Fibroblast of skin of left biceps (primary cell): ENCODE data around the gene SREBF1.

ENCODE experiments used
- DNase-seq, 2 experiments: peaks; one replicate each; pipeline ENCODE4 v3.0.0-alpha.2; 2013; ENCODE audit warnings: low read depth in 2 of 2

The SREBF1 gene

DNA sequence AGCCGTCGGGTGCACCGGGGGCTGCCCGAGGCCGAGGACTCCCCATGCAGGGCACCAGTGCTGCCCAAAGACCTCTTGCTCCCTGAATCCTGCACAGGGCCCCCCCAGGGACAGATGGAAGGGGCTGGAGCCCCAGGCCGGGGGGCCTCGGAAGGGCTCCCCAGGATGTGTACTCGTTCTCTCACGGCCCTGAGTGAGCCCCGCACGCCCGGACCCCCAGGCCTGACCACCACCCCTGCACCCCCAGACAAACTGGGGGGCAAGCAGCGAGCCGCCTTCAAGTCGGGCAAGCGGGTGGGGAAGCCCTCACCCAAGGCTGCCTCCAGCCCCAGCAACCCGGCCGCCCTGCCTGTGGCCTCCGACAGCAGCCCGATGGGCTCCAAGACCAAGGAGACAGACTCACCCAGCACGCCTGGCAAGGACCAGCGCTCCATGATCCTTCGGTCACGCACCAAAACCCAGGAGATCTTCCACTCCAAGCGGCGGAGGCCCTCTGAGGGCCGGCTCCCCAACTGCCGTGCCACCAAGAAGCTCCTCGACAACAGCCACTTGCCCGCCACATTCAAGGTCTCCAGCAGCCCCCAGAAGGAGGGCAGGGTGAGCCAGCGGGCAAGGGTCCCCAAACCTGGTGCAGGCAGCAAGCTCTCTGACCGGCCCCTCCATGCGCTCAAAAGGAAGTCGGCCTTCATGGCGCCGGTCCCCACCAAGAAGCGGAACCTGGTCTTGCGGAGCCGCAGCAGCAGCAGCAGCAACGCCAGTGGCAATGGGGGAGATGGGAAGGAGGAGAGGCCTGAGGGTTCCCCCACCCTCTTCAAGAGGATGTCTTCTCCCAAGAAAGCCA lies 40.6 kb downstream of the SREBF1 start:
- no peak for DNase-seq

DNA sequence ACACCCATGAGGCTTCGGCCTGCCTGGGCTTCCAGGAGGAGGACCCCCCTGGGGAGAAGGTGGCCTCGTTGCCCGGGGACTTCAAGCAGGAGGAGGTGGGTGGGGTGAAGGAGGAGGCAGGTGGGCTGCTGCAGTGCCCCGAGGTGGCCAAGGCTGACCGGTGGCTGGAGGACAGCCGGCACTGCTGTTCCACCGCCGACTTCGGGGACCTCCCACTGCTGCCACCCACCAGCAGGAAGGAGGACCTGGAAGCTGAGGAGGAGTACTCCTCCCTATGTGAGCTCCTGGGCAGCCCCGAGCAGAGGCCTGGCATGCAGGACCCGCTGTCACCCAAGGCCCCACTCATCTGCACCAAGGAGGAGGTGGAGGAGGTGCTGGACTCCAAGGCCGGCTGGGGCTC lies 41.5 kb downstream of the SREBF1 start:
- DNase-seq = no peak

DNA sequence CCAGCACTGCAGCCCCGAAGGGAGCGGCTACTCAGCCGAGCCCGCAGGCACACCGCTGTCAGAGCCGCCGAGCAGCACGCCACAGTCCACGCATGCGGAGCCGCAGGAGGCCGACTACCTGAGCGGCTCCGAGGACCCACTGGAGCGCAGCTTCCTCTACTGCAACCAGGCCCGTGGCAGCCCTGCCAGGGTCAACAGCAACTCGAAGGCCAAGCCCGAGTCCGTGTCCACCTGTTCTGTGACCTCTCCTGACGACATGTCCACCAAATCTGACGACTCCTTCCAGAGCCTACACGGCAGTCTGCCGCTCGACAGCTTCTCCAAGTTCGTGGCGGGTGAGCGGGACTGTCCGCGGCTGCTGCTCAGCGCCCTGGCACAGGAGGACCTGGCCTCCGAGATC lies 42.4 kb downstream of the SREBF1 start:
- no peak for DNase-seq

DNA sequence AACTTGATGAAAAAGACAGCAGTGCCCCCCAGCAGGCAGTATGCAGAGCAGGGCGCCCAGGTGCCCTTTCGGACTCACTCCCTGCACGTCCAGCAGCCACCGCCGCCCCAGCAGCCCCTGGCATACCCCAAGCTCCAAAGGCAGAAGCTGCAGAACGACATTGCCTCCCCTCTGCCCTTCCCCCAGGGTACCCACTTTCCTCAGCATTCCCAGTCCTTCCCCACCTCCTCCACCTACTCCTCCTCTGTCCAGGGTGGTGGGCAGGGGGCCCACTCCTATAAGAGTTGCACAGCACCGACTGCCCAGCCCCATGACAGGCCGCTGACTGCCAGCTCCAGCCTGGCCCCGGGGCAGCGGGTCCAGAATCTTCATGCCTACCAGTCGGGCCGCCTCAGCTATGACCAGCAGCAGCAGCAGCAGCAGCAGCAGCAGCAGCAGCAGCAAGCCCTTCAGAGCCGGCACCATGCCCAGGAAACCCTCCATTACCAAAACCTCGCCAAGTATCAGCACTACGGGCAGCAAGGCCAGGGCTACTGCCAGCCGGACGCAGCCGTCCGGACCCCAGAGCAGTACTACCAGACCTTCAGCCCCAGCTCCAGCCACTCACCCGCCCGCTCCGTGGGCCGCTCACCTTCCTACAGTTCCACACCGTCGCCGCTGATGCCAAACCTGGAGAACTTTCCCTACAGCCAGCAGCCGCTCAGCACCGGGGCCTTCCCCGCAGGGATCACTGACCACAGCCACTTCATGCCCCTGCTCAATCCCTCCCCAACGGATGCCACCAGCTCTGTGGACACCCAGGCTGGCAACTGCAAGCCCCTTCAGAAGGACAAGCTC lies 43.2 kb downstream of the SREBF1 start:
- no peak for DNase-seq

DNA sequence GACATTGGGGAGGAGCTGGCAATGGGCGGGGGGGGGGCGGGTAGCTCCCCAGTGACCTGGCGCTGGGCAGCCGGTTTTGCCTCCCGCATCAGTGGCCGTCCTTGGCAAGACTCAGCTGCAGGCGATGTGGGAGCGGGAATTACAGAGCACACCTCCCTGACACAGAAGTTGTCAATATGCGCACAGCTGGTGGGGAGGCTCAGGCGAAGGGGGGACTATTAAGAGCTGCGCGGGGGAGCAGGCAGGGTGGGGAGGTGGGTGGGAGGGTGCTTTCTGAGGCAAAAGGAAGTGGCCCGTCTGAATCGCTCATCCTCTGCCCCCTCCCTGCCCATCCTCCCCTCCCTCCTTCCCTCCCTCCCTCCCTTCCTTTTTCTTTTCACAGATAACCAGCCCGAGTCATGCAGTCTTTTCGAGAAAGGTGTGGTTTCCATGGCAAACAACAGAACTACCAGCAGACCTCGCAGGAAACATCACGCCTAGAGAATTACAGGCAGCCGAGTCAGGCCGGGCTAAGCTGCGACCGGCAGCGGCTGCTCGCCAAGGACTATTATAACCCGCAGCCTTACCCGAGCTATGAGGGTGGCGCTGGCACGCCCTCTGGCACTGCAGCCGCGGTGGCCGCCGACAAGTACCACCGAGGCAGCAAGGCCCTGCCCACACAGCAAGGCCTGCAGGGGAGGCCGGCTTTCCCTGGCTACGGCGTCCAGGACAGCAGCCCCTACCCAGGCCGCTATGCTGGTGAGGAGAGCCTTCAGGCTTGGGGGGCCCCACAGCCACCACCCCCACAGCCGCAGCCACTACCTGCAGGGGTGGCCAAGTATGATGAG lies 44.0 kb downstream of the SREBF1 start:
- DNase-seq = peak in 1 of 2 experiments; percentile 46

DNA sequence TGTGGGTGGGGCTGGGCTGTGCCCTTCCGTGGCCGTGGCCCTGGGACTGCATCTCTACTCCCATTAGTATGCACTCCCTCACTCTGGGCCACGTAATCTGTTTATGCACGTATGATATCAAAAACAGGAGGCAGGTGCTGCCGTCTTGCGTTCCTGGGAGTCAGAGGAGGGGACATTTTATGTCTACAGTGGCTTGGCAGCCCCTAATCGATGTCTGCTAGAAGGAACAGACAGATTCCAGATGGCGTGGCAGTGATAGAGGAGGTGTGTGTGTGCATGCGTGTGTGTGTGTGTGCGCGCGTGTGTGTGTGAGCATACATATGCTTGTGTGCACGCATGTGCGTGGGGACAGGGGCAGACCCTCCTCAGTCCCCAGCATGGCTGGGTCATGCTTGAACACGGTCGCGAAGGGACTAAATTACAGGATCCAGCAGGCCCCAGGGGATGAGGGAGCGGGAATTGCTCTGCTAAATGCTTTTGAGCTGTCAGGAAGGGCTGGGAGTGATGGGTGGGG lies 44.7 kb downstream of the SREBF1 start:
- DNase-seq = no peak

DNA sequence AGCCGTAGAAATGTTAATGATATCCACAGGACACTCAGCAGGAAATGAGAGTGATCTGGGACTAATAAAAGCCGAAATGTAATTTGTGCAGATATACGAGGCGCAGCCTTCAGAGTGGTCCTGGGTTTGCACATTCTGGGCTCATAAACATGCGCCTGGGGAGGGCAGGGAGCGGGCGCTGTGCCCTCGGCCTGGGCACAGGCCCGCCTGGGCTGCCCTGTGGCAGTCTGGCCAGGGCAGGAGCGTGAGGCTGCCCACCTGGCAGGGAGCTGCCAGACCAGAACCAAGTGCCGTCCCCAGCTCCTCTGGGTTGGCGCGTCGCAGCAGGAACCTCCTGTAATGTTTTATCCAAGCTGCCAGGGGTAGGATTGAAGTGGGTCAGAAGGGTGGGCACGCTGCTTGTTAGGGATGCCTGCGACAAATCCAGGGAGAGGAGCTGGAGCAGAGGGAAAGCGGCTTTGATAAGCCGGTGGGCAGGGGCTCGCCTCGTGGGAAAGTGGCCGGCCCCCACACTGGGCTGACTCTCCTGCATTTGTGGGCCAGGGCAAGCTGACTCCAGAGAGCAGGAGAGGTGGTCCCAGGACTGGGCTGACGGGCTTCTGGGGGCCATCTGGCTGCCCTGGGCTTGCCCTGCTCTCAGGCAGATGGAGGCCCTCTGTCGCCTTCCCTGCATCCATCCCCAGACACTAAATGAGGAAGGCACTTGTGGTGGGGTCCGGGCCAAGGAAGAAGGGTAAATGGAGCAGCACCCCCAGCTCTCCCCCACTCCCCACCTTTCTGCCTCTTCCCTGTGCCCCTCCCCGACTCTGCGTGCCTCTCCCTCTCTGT lies 45.9 kb downstream of the SREBF1 start:
- no peak for DNase-seq

DNA sequence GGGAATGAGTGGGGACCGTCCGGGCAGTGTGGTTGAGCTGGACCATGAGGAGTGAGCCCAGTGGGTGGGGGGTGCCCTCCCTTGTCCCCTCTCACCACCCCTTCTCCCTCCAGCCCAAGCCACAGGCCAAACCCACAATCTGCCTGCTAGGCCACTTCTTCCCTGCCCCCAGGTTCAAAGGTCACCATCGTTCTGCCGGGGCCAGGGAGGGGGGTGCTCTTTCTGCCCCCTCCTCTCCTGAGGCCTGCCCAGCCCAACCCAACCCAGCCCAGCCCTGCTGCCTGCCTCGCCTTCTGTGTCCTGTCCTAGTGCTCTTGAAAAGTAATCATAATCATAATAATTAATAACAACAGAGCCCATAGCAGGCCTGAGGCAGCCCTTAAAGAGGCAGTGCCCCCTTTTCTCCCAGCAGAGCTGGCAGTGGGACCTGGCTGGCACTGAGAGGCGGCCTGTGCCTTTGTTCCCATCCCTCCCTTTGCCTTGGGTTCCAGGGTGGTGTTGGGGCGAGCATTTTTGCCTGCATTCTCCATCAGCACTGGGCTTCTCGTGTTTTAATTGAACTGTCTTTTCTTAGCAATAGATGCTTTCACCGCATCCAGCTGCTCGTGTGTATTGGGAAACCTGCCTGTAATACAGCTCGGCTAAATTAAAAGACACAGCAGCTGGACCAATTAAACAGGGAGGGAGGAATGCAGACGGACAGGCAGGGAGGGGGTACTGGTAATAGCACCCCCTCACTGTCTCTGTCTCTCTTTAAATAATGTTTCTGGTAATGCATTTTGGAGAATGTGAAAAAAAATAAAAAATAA lies 46.8 kb downstream of the SREBF1 start:
- DNase-seq = no peak

DNA sequence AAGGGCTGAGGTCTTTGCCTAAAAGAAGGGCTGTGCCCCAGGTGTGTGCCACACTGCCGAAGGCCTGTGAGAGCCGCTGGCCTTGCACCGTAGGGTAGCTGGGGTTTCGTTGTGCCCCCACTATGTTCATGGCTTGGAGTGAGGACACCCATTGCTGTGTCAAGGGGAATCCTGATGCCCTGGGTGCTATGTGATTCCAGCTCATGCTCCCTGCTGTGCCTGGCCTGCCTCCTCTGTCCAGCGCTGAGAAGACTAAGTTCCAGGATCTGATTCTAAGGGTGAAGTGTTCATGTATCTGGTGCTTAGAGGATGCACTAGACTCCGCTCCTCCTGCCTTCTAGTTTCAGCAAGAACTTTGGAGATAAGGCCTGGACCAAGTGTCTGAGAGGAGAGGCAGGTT lies 47.4 kb downstream of the SREBF1 start:
- DNase-seq = no peak

DNA sequence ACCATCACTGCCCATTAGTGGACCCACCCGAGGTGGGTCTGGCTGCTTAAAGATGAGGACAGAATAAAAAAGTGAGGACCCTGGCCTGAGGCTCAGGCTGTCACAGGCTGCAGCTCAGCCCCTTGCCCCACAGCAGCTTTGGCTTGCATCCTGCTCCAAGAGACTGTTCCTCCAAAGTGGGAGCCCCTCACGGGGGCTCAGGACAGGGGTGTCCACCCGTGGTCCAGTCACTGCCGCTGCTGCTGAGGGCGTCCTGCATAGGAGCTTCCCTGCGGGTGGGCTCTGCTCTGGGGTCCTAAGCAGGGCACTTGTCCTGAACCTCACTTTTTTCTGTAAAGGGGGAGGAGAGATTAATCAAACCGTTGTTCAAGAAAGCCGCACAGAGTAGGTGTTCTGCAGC lies 47.8 kb downstream of the SREBF1 start:
- no peak for DNase-seq

DNA sequence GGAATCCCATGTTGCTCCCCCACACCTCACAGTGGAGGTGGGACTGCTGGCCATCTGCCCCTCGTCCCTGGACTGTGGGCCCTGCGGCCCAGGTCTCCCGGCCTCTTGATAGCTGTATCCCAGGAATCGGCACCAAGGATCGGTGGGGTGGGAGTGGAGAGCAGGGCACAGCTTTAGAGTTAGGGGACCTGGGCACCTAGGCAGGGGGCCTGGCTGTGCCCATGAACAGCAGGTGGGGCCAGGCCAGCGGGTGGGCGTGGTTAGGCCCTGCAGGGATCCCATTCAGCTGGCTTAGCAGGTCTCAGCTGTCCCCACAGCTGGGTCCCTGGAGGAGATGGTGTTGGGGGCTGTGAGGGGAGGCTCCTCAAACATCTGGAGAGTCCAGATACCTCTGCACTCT lies 49.2 kb downstream of the SREBF1 start:
- DNase-seq = no peak

DNA sequence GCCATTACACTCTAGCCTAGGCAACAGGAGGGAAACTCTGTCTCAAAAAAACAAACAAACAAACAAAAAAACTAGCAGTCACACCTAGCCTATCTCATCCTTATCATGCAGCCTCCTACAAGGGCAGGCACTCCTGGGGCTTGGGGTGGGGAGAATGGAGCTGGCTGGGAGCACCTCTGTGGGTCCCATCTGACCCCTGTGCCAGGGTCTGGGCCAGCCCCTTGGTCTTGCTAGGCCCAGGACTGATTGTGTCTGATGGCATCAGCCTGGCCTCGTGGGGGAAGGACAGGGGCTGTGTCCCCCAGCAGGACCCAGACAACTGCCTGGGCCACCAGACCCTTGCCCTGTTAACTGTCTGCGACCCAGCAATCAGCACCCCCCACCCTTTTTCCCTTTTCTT lies 49.8 kb downstream of the SREBF1 start:
- no peak for DNase-seq

DNA sequence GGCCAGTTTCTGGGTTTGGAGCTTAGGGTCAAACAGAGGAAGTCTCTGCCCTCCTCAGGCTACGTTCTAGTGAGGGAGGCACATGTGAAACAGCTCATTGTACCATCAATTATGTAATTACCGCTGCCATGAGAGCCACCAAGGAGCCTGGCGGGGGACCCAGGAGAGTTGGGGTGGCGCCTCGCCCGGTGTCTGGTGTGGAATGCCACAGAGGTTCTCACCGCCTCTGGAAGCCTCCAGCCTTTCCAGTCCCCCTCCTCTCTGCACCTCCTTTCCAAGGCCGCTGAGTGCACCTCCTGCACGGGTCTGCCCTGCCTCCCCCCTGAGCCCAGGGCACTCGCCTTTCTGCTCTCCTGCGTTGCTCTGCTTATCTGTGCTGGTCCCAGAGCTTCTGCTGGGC lies 51.4 kb downstream of the SREBF1 start:
- DNase-seq = no peak

DNA sequence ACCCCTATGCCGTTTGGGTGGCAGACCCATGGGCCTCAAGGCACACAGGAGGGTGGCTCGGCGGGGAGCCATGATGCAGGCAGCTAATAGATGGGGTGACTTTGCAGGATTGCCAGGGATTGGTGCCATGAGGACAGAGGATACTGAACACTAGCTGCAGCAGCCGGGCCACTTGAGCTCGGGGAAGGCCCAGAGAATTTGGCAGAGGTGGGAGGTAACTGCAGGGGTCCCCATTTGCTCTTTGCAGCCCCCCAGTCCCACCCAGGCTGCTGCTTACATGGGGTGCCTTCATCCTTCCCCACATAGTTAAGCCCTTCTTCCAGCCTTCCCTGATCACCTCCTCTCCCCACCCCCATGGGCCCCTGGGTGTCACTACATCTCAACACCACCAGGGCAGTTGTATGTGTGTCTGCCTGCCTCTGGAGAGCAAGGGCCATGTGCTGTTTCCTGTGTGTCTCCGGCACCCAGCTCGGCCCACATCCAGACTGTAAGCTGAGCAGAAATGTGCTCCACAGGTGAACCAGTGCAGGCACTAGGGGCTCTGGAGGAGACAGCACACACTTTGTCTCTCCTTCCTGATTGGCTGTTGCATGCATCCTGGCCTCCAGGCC lies 52.0 kb downstream of the SREBF1 start:
- no peak for DNase-seq

DNA sequence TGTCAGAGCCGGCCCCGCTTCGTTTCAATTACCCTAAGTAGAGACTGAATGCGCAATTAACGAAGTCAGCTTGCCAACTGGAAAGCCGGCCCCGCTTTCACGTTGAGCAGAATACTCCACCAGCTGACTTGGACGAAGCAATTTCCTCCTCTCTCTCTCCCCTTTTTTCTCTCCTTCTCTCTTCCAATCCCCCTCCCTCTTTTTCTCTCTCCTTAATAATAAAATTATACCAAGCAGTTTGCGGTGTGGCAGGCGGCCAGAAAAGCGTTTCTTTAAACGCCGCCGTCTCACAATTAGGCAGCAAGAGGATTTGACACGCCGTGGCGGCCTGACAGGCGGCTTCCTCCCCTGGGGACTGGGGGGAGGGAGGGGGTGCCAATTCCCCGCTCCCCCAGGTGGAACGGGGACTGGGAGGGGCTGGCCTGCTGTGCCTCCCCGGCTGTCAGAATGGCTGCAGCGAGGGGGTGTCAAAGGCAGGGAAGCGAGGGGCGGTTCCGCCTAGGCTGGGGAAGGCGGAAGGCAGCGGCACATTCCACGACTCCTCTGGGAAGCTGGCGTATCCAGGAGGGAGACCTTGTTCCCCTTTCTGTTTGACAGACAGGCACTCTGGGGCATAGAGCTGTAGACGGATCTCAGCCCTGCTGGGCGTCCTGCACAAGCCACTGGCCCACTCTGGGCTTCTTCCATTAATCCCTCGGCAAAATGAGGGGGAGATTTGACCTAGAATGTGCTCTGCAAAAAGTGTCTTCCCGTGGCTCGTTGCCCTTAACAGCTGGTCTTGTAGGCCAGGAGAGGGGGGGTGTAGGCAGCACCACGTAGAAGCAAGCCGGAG lies 52.7 kb downstream of the SREBF1 start:
- peak in 1 of 2 experiments; percentile 44 for DNase-seq

DNA sequence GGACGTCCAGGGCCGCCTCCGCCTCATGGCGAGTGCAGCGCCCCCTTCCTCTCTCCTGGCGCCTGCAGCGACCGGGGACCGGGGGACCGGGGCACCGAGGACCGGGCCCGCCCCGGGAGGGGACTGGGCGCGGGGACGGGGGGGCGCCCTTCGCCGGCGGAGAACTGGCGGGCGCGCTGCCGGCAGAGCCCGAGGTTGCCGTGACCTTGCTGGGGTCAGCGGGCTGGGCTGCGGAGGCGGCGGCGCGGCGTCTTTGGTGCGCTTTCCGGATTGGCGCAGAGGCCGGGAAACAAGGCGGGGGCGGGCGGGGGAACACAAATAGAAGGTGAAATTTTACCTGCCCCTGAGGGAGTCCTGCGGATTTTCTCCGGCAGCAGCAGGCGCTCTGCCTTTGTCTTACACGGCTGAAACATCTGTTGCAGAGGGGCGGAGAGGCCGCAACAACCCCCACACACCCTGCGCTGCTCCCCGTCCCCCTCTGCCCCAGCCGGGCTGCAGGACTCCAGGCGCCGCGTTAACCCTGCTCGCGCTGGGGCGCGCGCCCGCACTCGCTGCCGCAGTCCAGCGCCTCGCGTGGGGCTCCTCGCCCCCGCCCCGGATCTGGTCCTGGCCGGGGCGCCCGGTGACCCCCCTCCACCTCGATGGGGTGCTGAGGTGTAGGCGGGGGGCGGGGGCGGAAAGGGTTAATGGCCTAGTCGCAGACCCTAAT lies 53.5 kb downstream of the SREBF1 start:
- no peak for DNase-seq

DNA sequence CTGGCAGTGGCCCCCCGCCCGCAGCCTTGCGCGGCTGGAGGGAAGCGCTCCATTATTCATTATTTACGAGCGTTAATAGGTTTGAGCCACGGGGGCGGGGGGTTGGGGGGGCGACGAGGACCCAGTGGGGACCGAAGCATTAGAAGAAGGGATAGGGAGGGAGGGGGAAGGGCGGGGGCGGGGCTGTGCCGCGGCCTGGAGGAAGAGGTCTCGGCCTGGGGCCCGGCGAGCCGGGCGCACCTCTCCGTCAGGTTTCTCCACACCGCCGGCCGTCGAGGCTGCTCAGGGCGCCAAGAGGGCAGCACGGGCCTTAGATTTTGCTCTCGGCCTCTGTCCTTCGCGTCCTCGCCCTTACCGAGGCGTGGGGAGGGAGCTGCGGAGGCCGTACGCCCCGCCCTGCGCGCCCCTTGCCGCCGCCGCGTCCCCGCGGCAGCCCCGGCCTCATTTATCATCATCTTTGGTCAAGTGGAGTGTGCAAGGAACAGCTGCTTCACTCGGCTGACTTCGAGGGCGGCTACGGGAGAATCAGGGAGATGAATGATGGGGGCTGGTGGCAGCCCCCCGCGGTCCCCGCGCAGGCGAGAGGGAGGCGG lies 54.2 kb downstream of the SREBF1 start:
- no peak for DNase-seq
